DND-41 (cell line): Measurements from ENCODE around the gene KCNK17.

Experiments
- CTCF ChIP-seq: IDR thresholded peaks from 2 replicates; pipeline ENCODE4 v1.5.1; 2012; ENCODE audit warnings: borderline replicate concordance, low read length, moderate library complexity, mild to moderate bottlenecking; ENCODE audit not compliant: poor library complexity, severe bottlenecking; ENCODE audit errors: extremely low read depth
- EZH2 ChIP-seq: IDR thresholded peaks from 3 replicates; pipeline ENCODE4 v1.6.1; 2012; ENCODE audit warnings: borderline replicate concordance, low read depth, mild to moderate bottlenecking, moderate library complexity, low read length, inconsistent platforms; ENCODE audit not compliant: severe bottlenecking

GRCh38 chr6:39319621-39320362, 5.6 kb upstream of the KCNK17 start:
- no peak for TF ChIP-seq CTCF
- no peak for TF ChIP-seq EZH2
